Measurements from ENCODE around the gene EFHC1. TPM values are rescaled to one million over a fixed set of nuclear protein-coding genes. Genes with fewer than 3 reads are reported as not detected.
A peak's percentile ranks its signal among the peaks of the same experiment; 100 is the strongest.

The EFHC1 gene
- total and polyA plus RNA-seq, 2 donors from 2014 or later = 25.4 to 33.9 TPM

DNA sequence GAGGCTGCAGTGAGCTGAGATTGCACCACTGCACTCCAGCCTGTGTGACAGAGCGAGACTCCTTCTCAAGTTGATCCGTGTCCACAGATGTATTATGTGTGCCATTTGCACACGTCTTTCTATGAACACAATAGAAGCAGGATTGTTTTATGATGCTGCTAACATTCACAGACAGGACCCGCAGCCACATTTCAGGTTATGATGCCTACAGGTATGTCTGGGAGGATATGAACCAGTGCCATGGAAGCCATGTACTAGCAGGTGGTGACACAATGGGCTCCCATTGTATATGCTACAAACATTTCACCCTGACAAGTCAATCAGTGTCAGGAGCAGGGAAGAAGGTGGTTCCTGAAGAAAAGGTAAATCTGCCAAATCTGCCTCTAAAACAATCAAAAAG lies 152.4 kb downstream of the EFHC1 start:
- H3K9me3 ChIP-seq (ENCODE audit: control insufficient read depth in 2 of 3, insufficient read depth in 1 of 3, low read length in 3 of 3) = no peaks in the 10 kb centered on the region
- no peak overlapping the region for H3K27ac ChIP-seq (ENCODE audit: low read depth in 2 of 2, low read length in 2 of 2)
- no peak for FAIRE-seq
- no peaks in the 10 kb centered on the region for H3K36me3 ChIP-seq (ENCODE audit: control insufficient read depth in 2 of 3, insufficient read depth in 3 of 3, low read length in 3 of 3)
- H3K27me3 ChIP-seq (ENCODE audit: control insufficient read depth, insufficient read depth, low read length) = no peaks in the 10 kb centered on the region
- peaks cover 2 to 42% (median 32%) of the 10 kb centered on the region in 3 donors for H3K4me1 ChIP-seq (ENCODE audit: control insufficient read depth in 2 of 3, insufficient read depth in 2 of 3, low read depth in 1 of 3, low read length in 3 of 3)
- TF ChIP-seq CTCF (IDR thresholded peaks at IDR 0.05; ENCODE audit: borderline replicate concordance, extremely low read depth, insufficient read depth) = no peak
- peak overlapping the region in 1 of 3 donors; percentile 30 for H3K9ac ChIP-seq (ENCODE audit: low read length in 3 of 3)
- no peak overlapping the region for H3K4me3 ChIP-seq (ENCODE audit: low read length in 3 of 3)
- intact Hi-C loops (cut with DNase I) = no loop called here
- DNase-seq = no peak

- Histone ChIP-seq H3K27me3 (ENCODE audit: control insufficient read depth, insufficient read depth, low read length) (no peaks in the 10 kb centered on the region), H3K9ac (ENCODE audit: low read length in 3 of 3) (peak overlapping the region in 1 of 3 donors; percentile 30), H3K9me3 (ENCODE audit: control insufficient read depth in 2 of 3, insufficient read depth in 1 of 3, low read length in 3 of 3) (no peaks in the 10 kb centered on the region), H3K4me1 (ENCODE audit: control insufficient read depth in 2 of 3, insufficient read depth in 2 of 3, low read depth in 1 of 3, low read length in 3 of 3) (peaks cover 2 to 37% (median 28%) of the 10 kb centered on the region in 3 donors), H3K4me3 (ENCODE audit: low read length in 3 of 3) (peak overlapping the region in 1 of 3 donors; percentile 19), H3K36me3 (ENCODE audit: control insufficient read depth in 2 of 3, insufficient read depth in 3 of 3, low read length in 3 of 3) (no peaks in the 10 kb centered on the region), H3K27ac (ENCODE audit: low read depth in 2 of 2, low read length in 2 of 2) (no peak overlapping the region)
- intact Hi-C loops (cut with DNase I) = no loop called here
- TF ChIP-seq CTCF (IDR thresholded peaks at IDR 0.05; ENCODE audit: borderline replicate concordance, extremely low read depth, insufficient read depth) = no peak
- DNase-seq = peak in 2 of 5 donors; percentile 67 to 75
- no peak for FAIRE-seq
Measured at GRCh38 chr6:52573295-52573694, 153.2 kb downstream of the EFHC1 start.

Other genes with a start within 250 kb of the EFHC1 start
- not detected for gene IL17A, start 234.0 kb upstream of the EFHC1 start, total RNA-seq
- not detected for gene IL17A, start 234.0 kb upstream of the EFHC1 start, polyA plus RNA-seq (ENCODE audit: insufficient read depth, low read depth, low replicate concordance)
- not detected for gene IL17F, start 175.8 kb upstream of the EFHC1 start, total RNA-seq
- gene IL17F, start 175.8 kb upstream of the EFHC1 start, polyA plus RNA-seq (ENCODE audit: insufficient read depth, low read depth, low replicate concordance) = not detected
- gene MCM3, start 135.6 kb upstream of the EFHC1 start, total RNA-seq = 40.9 TPM
- gene MCM3, start 135.6 kb upstream of the EFHC1 start, polyA plus RNA-seq (ENCODE audit: insufficient read depth, low read depth, low replicate concordance) = 19.7 TPM
- gene PAQR8, start 58.2 kb upstream of the EFHC1 start, total RNA-seq = 7.5 TPM
- 5.9 TPM for gene PAQR8, start 58.2 kb upstream of the EFHC1 start, polyA plus RNA-seq (ENCODE audit: insufficient read depth, low read depth, low replicate concordance)
- gene TRAM2, start 156.7 kb downstream of the EFHC1 start, total RNA-seq = 20.7 TPM
- gene TRAM2, start 156.7 kb downstream of the EFHC1 start, polyA plus RNA-seq (ENCODE audit: insufficient read depth, low read depth, low replicate concordance) = 4.5 TPM

All from kidney (tissue), 14 donors.